Endothelial cell of coronary artery (primary cell): ENCODE measurements around the gene INHBB. TPM values are rescaled to one million over a fixed set of nuclear protein-coding genes. Genes with fewer than 3 reads are reported as not detected.

ENCODE experiments used
- total RNA-seq: library from RNA; depleted of rRNA; stranded (reverse); fragments of >200 nt; gene quantifications from 2 replicates; pipeline ENCODE4 v1.2.3, GENCODE V29; 2014

INHBB gene
- 2.4 and 9.0 TPM in 2 replicates for total RNA-seq

GRCh38 chr2:120346026-120346666 is at the start of gene INHBB:
Gene INHBB (plus strand): TSS chr2:120346136. CDS start chr2:120346189, 53 bp downstream.

Other genes starting within 250 kb of the INHBB start
- gene TMEM185B, start 122.7 kb upstream of the INHBB start, total RNA-seq, result 24.6 and 27.5 TPM in 2 replicates
- gene RALB, start 93.3 kb upstream of the INHBB start, total RNA-seq, result 145 and 217 TPM in 2 replicates